ENCODE measurements around the gene PTGIS. TPM values are rescaled to one million over a fixed set of nuclear protein-coding genes. Genes with fewer than 3 reads are reported as not detected.

The PTGIS gene
- total and polyA plus RNA-seq, 2 experiments from 2014 or later, result 2.1 to 7.8 TPM

- no peak for TF ChIP-seq CTCF (IDR thresholded peaks at IDR 0.05; ENCODE audit: low read depth, low read length)
- no peak overlapping the region for H3K4me3 ChIP-seq
- H3K9me3 ChIP-seq (ENCODE audit: low read depth), result no peaks in the 10 kb centered on the region
- H3K27me3 ChIP-seq, result no peaks in the 10 kb centered on the region
- no peaks in the 10 kb centered on the region for H3K36me3 ChIP-seq
- H3K4me1 ChIP-seq (ENCODE audit: low read depth), result no peaks in the 10 kb centered on the region
- H3K27ac ChIP-seq, result no peak overlapping the region
- no peak for DNase-seq (ENCODE audit: low read depth in 1 of 2, low spot score in 1 of 2)
Observed at GRCh38 chr20:49516916-49517804, 50.8 kb downstream of the PTGIS start.

GRCh38 chr20:49515586-49515985 lies 52.4 kb downstream of the PTGIS start:
- Histone ChIP-seq H3K27me3 (no peaks in the 10 kb centered on the region), H3K9me3 (ENCODE audit: low read depth) (no peaks in the 10 kb centered on the region), H3K4me3 (no peak overlapping the region), H3K27ac (no peak overlapping the region), H3K36me3 (no peaks in the 10 kb centered on the region), H3K4me1 (ENCODE audit: low read depth) (no peaks in the 10 kb centered on the region)
- TF ChIP-seq CTCF (IDR thresholded peaks at IDR 0.05; ENCODE audit: low read depth, low read length), result no peak
- no peak for DNase-seq (ENCODE audit: low read depth in 1 of 2, low spot score in 1 of 2)

GRCh38 chr20:49513517-49513916 lies 54.4 kb downstream of the PTGIS start:
- Histone ChIP-seq H3K27ac (no peak overlapping the region), H3K4me1 (ENCODE audit: low read depth) (no peaks in the 10 kb centered on the region), H3K27me3 (no peaks in the 10 kb centered on the region), H3K9me3 (ENCODE audit: low read depth) (no peaks in the 10 kb centered on the region), H3K4me3 (no peak overlapping the region), H3K36me3 (no peaks in the 10 kb centered on the region)
- no peak for DNase-seq (ENCODE audit: low read depth in 1 of 2, low spot score in 1 of 2)
- TF ChIP-seq CTCF (IDR thresholded peaks at IDR 0.05; ENCODE audit: low read depth, low read length), result no peak

- H3K27me3 ChIP-seq, result no peaks in the 10 kb centered on the region
- no peak overlapping the region for H3K27ac ChIP-seq
- no peak overlapping the region for H3K4me3 ChIP-seq
- H3K4me1 ChIP-seq (ENCODE audit: low read depth), result no peaks in the 10 kb centered on the region
- TF ChIP-seq CTCF (IDR thresholded peaks at IDR 0.05; ENCODE audit: low read depth, low read length), result no peak
- no peak for DNase-seq (ENCODE audit: low read depth in 1 of 2, low spot score in 1 of 2)
- no peaks in the 10 kb centered on the region for H3K36me3 ChIP-seq
- no peaks in the 10 kb centered on the region for H3K9me3 ChIP-seq (ENCODE audit: low read depth)
Observed at GRCh38 chr20:49513009-49513408, 54.9 kb downstream of the PTGIS start.

- Histone ChIP-seq H3K4me1 (ENCODE audit: low read depth) (no peaks in the 10 kb centered on the region), H3K4me3 (no peak overlapping the region), H3K27me3 (no peaks in the 10 kb centered on the region), H3K27ac (no peak overlapping the region), H3K9me3 (ENCODE audit: low read depth) (no peaks in the 10 kb centered on the region), H3K36me3 (no peaks in the 10 kb centered on the region)
- DNase-seq (ENCODE audit: low read depth in 1 of 2, low spot score in 1 of 2), result no peak
- TF ChIP-seq CTCF (IDR thresholded peaks at IDR 0.05; ENCODE audit: low read depth, low read length), result no peak
Observed at GRCh38 chr20:49511788-49512525, 56.0 kb downstream of the PTGIS start.
